B cell (primary cell): ENCODE results near the gene PLEKHO2. TPM values are rescaled to one million over a fixed set of nuclear protein-coding genes. Genes with fewer than 3 reads are reported as not detected.

Experiments used
- ATAC-seq: fragments of 200-7000 bp; cut with Tn5 transposase; one replicate; pipeline ENCODE4 v1.10.0; 2021; ENCODE audit warnings: low read depth, mild to moderate bottlenecking, moderate number of reproducible peaks, moderate library complexity
- CTCF ChIA-PET: fragments of 350-600 bp; sonication (Branson Sonifier 250); formaldehyde crosslinking; loops from one replicate; lab custom pipeline; 2021; ENCODE audit warnings: antibody characterized with exemption, inconsistent platforms; lab: Charles Lee
- POLR2A ChIA-PET: fragments of 350-600 bp; sonication (Branson Sonifier 250); formaldehyde crosslinking; loops from one replicate; lab custom pipeline; 2021; ENCODE audit warnings: antibody characterized with exemption; lab: Charles Lee
- DNase-seq: peaks from one replicate; pipeline ENCODE4 v3.0.0; 2013
- H2AFZ ChIP-seq: 2 replicates; pipeline ENCODE4 v1.6.1; 2012; ENCODE audit warnings: mild to moderate bottlenecking, low read depth, low read length; ENCODE audit not compliant: insufficient read depth, poor library complexity, severe bottlenecking
- H3K27ac ChIP-seq, 2 donors: 1 replicate in 1 of 2; 2 replicates in 1 of 2; pipeline ENCODE4 v1.5.1; 2012 to 2013; ENCODE audit warnings: low read length in 2 of 2, mild to moderate bottlenecking in 2 of 2, moderate library complexity in 1 of 2
- H3K27me3 ChIP-seq, 4 experiments: fragments of 200-600 bp in 1 of 4; sonication (generic) in 1 of 4; replicated peaks in 1 of 4; 1 replicate in 2 of 4; 2 replicates in 2 of 4; pipeline versions ENCODE4 v1.6.1 to v1.7.0; 2013 to 2016; ENCODE audit warnings: low read length in 3 of 4, mild to moderate bottlenecking in 2 of 4, mixed read lengths in 1 of 4, moderate library complexity in 1 of 4; ENCODE audit not compliant: insufficient read depth in 4 of 4, control insufficient read depth in 3 of 4; ENCODE audit errors: control extremely low read depth in 1 of 4
- H3K36me3 ChIP-seq, 2 experiments: replicated peaks in 1 of 2; 1 replicate in 1 of 2; 2 replicates in 1 of 2; pipeline versions ENCODE4 v1.6.1 to v1.7.1; 2013; ENCODE audit warnings: low read length in 1 of 2; ENCODE audit not compliant: insufficient read depth in 2 of 2, control insufficient read depth in 1 of 2; ENCODE audit errors: control extremely low read depth in 1 of 2, extremely low read depth in 1 of 2
- H3K4me1 ChIP-seq, 2 donors: fragments of 200-600 bp in 1 of 2; sonication (generic) in 1 of 2; 1 replicate in 1 of 2; 2 replicates in 1 of 2; pipeline versions ENCODE4 v1.5.1 to v1.6.1; 2013 to 2017; ENCODE audit warnings: low read length in 2 of 2; ENCODE audit not compliant: control insufficient read depth in 2 of 2, insufficient read depth in 2 of 2
- H3K4me2 ChIP-seq: replicated peaks from 2 replicates; pipeline ENCODE3; 2012; ENCODE audit warnings: mild to moderate bottlenecking, low read depth, low read length; ENCODE audit not compliant: poor library complexity, severe bottlenecking
- H3K4me3 ChIP-seq, 5 experiments: fragments of 200-600 bp in 1 of 5; sonication (generic) in 1 of 5; 1 replicate in 3 of 5; 2 replicates in 2 of 5; pipeline versions ENCODE4 v1.5.1 to v1.7.0; 2011 to 2016; ENCODE audit warnings: low read length in 4 of 5, mild to moderate bottlenecking in 4 of 5, low read depth in 2 of 5, control low read depth in 1 of 5, moderate library complexity in 1 of 5; ENCODE audit not compliant: insufficient read depth in 1 of 5; ENCODE audit errors: control extremely low read depth in 1 of 5, extremely low read depth in 1 of 5
- H3K79me2 ChIP-seq: fragments of 200-600 bp; sonication (generic); one replicate; pipeline ENCODE4 v1.6.0; 2016; ENCODE audit warnings: low read length; ENCODE audit not compliant: control insufficient read depth, insufficient read depth
- H3K9ac ChIP-seq: fragments of 200-600 bp; sonication (generic); 2 replicates; pipeline ENCODE4 v1.6.1; 2017; ENCODE audit warnings: mild to moderate bottlenecking, low read length, moderate library complexity
- H3K9me3 ChIP-seq, 3 donors: one replicate each; pipeline versions ENCODE4 v1.6.1 to v1.7.1; 2013; ENCODE audit warnings: low read length in 2 of 3; ENCODE audit not compliant: control insufficient read depth in 2 of 3, insufficient read depth in 1 of 3; ENCODE audit errors: control extremely low read depth in 1 of 3
- H4K20me1 ChIP-seq: 2 replicates; pipeline ENCODE4 v1.6.0; 2012; ENCODE audit warnings: mild to moderate bottlenecking, low read length; ENCODE audit not compliant: insufficient read depth, control insufficient read depth, poor library complexity, severe bottlenecking
- H3K27ac Mint-ChIP-seq: one replicate; pipeline ENCODE4 v1.8.0; 2021; ENCODE audit warnings: mixed read lengths
- H3K27me3 Mint-ChIP-seq: one replicate; pipeline ENCODE4 v1.8.0; 2021; ENCODE audit warnings: mixed read lengths
- H3K4me1 Mint-ChIP-seq: one replicate; pipeline ENCODE4 v1.8.0; 2021; ENCODE audit warnings: mixed read lengths
- H3K4me3 Mint-ChIP-seq: one replicate; pipeline ENCODE4 v1.8.0; 2021; ENCODE audit warnings: mixed read lengths
- H3K9me3 Mint-ChIP-seq: one replicate; pipeline ENCODE4 v1.8.0; 2022; ENCODE audit warnings: mixed read lengths; ENCODE audit not compliant: insufficient read depth
- EZH2 ChIP-seq: IDR thresholded peaks from 2 replicates; pipeline ENCODE4 v1.6.1; 2012; ENCODE audit warnings: borderline replicate concordance, low read depth, mild to moderate bottlenecking, moderate library complexity, low read length; ENCODE audit not compliant: insufficient read depth, poor library complexity, severe bottlenecking
- WGBS: methylation state at CpG from one replicate; pipeline ENCODE4 v1.1.5; 2013; ENCODE audit warnings: missing lambda C conversion rate; ENCODE audit not compliant: insufficient coverage; 5-methylcytosine and 5-hydroxymethylcytosine counted together
- intact Hi-C: fragments of 100-400 bp; cut with micrococcal nuclease; formaldehyde crosslinking; loops from one replicate; pipeline ENCODE4 v1.10.0; 2022
- polyA plus RNA-seq: library from polyadenylated mRNA; depleted of rRNA; stranded (reverse); fragments of >200 nt; gene quantifications from 2 replicates; pipeline ENCODE4 v1.2.3, GENCODE V29; 2012
- total RNA-seq, 2 donors: library from RNA; stranded (reverse); fragments of 120-200 nt in 1 of 2; gene quantifications; 1 replicate in 1 of 2; 2 replicates in 1 of 2; pipeline versions ENCODE4 v1.2.3 to v1.2.4, GENCODE V29; 2013 to 2022
- TF ChIP-seq, protein P1 (sequence below): fragments of 200-600 bp; IDR thresholded peaks from one replicate; pipeline ENCODE4 v1.8.0; 2022; ENCODE audit warnings: antibody characterized with exemption, mild to moderate bottlenecking

Gene PLEKHO2
- total and polyA plus RNA-seq, 2 donors (not counting 1 experiment from before 2014, with no cell fraction given) = 13.7 to 23.1 TPM

DNA sequence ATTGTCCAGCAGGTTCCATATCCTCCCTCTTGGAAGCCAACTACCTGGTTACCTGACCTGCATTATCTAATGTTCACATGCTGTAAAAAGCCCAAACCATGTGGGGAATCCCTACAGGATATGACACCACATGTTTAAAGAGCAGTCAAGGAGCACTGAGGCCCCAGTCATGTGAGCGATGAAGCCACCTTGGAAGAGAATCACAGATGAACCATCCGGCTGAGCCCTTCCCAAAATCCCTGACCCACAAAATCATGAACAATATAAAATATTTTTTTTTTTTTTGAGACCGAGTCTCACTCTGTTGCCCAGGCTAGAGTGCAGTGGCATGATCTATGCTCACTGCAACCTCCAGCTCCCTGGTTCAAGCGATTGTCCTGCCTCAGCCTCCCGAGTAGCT lies 59.4 kb downstream of the PLEKHO2 start:
- Histone ChIP-seq H3K27me3 (no peaks in the 10 kb centered on the region), H3K36me3 (no peaks in the 10 kb centered on the region), H3K9ac (no peak overlapping the region), H3K27ac (no peak overlapping the region), H3K4me1 (peaks cover 23 to 36% of the 10 kb centered on the region in 2 donors), H3K79me2 (peaks cover 3% of the 10 kb centered on the region), H3K4me3 (no peak overlapping the region), H2AFZ (no peak overlapping the region), H3K4me2 (no peak overlapping the region), H4K20me1 (no peaks in the 10 kb centered on the region), H3K9me3 (peaks cover 1 to 7% (median 6%) of the 10 kb centered on the region in 3 donors)
- WGBS = 100% methylated on average over 1 of the region's 5 CpGs
- ATAC-seq (no peak), DNase-seq (no peak)
- H3K4me3 Mint-ChIP-seq = no peak overlapping the region
- no peak overlapping the region for H3K27ac Mint-ChIP-seq
- H3K9me3 Mint-ChIP-seq = peaks cover 2% of the 10 kb centered on the region
- POLR2A ChIA-PET = no interaction called here
- CTCF ChIA-PET = interaction anchor here (0.6 to 2.6 kb wide), 4 partner anchors 13 to 173 kb away, joined by 3 to 10 read pairs (median 6); no protein-coding TSS in a partner anchor
- H3K4me1 Mint-ChIP-seq = peaks cover 50% of the 10 kb centered on the region
- H3K27me3 Mint-ChIP-seq = no peaks in the 10 kb centered on the region
- TF ChIP-seq, protein P1, sequence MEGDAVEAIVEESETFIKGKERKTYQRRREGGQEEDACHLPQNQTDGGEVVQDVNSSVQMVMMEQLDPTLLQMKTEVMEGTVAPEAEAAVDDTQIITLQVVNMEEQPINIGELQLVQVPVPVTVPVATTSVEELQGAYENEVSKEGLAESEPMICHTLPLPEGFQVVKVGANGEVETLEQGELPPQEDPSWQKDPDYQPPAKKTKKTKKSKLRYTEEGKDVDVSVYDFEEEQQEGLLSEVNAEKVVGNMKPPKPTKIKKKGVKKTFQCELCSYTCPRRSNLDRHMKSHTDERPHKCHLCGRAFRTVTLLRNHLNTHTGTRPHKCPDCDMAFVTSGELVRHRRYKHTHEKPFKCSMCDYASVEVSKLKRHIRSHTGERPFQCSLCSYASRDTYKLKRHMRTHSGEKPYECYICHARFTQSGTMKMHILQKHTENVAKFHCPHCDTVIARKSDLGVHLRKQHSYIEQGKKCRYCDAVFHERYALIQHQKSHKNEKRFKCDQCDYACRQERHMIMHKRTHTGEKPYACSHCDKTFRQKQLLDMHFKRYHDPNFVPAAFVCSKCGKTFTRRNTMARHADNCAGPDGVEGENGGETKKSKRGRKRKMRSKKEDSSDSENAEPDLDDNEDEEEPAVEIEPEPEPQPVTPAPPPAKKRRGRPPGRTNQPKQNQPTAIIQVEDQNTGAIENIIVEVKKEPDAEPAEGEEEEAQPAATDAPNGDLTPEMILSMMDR = no peak
- TF ChIP-seq EZH2 = no peak
- intact Hi-C loops = no loop called here

DNA sequence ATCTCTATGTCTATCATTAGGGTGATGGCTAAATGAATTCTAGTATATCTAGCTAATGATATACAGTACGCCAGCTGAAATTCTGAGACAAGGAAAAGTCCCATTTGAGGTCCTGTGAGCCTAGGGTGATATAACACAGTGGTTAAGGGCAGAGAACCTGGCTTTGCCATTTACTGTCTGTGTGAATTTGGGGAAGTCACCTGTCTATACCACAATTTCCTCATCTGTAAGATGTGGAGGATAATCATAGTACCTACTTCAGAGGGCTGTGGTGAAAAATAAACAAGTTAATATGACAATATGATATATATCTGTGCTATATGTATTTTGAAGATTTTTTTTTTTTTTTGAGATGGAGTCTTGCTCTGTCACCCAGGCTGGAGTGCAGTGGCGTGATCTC lies 60.2 kb downstream of the PLEKHO2 start:
- Histone ChIP-seq H4K20me1 (no peaks in the 10 kb centered on the region), H3K9ac (no peak overlapping the region), H3K79me2 (peaks cover 3% of the 10 kb centered on the region), H2AFZ (no peak overlapping the region), H3K4me2 (peak overlapping the region; percentile 34), H3K4me1 (peaks cover 21 to 28% of the 10 kb centered on the region in 2 donors), H3K4me3 (no peak overlapping the region), H3K27me3 (no peaks in the 10 kb centered on the region), H3K27ac (peak overlapping the region in 1 of 2 donors; percentile 16), H3K9me3 (peaks cover 1 to 7% (median 6%) of the 10 kb centered on the region in 3 donors), H3K36me3 (no peaks in the 10 kb centered on the region)
- peaks cover 2% of the 10 kb centered on the region for H3K9me3 Mint-ChIP-seq
- peak; percentile 53 for ATAC-seq
- POLR2A ChIA-PET = interaction anchor here (0.7 kb wide), 2 partner anchors 66 to 258 kb away, joined by 3 to 4 read pairs; no protein-coding TSS in a partner anchor
- H3K27me3 Mint-ChIP-seq = no peaks in the 10 kb centered on the region
- peaks cover 43% of the 10 kb centered on the region for H3K4me1 Mint-ChIP-seq
- CTCF ChIA-PET = interaction anchor here (0.6 to 2.6 kb wide), 7 partner anchors 8 to 174 kb away, joined by 3 to 10 read pairs (median 5); no protein-coding TSS in a partner anchor
- intact Hi-C loops = no loop called here
- TF ChIP-seq, protein P1 = no peak
- no peak for TF ChIP-seq EZH2
- peak; percentile 63 for DNase-seq
- no CpG with 5 or more reads among the region's 2 CpGs for WGBS
- peak overlapping the region; percentile 50 for H3K27ac Mint-ChIP-seq
- no peak overlapping the region for H3K4me3 Mint-ChIP-seq
